NOMO-1 treated with DMSO at 0.1 percent for 48 hours (cell line): ENCODE measurements around the gene HBA2.
"Not testable (repeated sequence)": the region's sequence is repeated elsewhere in the genome, so short reads cannot be mapped to it uniquely, and the experiment has no call there.

Experiments
- DNase-seq: peaks from one replicate; lab custom pipeline; 2025; ENCODE audit not compliant: unreplicated experiment; lab: John Stamatoyannopoulos, UW

HBA2 gene

GRCh38 chr16:173928-174769 lies 1.5 kb downstream of the HBA2 start:
- DNase-seq, result not testable (repeated sequence)

DNA sequence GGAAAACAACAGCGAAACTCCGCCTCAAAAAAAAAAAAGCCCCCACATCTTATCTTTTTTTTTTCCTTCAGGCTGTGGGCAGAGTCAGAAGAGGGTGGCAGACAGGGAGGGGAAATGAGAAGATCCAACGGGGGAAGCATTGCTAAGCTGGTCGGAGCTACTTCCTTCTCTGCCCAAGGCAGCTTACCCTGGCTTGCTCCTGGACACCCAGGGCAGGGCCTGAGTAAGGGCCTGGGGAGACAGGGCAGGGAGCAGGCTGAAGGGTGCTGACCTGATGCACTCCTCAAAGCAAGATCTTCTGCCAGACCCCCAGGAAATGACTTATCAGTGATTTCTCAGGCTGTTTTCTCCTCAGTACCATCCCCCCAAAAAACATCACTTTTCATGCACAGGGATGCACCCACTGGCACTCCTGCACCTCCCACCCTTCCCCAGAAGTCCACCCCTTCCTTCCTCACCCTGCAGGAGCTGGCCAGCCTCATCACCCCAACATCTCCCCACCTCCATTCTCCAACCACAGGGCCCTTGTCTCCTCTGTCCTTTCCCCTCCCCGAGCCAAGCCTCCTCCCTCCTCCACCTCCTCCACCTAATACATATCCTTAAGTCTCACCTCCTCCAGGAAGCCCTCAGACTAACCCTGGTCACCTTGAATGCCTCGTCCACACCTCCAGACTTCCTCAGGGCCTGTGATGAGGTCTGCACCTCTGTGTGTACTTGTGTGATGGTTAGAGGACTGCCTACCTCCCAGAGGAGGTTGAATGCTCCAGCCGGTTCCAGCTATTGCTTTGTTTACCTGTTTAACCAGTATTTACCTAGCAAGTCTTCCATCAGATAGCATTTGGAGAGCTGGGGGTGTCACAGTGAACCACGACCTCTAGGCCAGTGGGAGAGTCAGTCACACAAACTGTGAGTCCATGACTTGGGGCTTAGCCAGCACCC lies 2.6 kb downstream of the HBA2 start:
- DNase-seq, result no peak

GRCh38 chr16:176006-176405 lies 3.3 kb downstream of the HBA2 start:
- not testable (repeated sequence) for DNase-seq

DNA sequence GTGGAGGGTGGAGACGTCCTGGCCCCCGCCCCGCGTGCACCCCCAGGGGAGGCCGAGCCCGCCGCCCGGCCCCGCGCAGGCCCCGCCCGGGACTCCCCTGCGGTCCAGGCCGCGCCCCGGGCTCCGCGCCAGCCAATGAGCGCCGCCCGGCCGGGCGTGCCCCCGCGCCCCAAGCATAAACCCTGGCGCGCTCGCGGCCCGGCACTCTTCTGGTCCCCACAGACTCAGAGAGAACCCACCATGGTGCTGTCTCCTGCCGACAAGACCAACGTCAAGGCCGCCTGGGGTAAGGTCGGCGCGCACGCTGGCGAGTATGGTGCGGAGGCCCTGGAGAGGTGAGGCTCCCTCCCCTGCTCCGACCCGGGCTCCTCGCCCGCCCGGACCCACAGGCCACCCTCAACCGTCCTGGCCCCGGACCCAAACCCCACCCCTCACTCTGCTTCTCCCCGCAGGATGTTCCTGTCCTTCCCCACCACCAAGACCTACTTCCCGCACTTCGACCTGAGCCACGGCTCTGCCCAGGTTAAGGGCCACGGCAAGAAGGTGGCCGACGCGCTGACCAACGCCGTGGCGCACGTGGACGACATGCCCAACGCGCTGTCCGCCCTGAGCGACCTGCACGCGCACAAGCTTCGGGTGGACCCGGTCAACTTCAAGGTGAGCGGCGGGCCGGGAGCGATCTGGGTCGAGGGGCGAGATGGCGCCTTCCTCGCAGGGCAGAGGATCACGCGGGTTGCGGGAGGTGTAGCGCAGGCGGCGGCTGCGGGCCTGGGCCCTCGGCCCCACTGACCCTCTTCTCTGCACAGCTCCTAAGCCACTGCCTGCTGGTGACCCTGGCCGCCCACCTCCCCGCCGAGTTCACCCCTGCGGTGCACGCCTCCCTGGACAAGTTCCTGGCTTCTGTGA lies 4.1 kb downstream of the HBA2 start, which contains the start of gene HBA1:
Gene HBA1, plus strand, starts transcription at position 204 of the 906 bp plus-strand sequence. Its CDS starts 37 bp downstream, at position 241.
- not testable (repeated sequence) for DNase-seq

DNA sequence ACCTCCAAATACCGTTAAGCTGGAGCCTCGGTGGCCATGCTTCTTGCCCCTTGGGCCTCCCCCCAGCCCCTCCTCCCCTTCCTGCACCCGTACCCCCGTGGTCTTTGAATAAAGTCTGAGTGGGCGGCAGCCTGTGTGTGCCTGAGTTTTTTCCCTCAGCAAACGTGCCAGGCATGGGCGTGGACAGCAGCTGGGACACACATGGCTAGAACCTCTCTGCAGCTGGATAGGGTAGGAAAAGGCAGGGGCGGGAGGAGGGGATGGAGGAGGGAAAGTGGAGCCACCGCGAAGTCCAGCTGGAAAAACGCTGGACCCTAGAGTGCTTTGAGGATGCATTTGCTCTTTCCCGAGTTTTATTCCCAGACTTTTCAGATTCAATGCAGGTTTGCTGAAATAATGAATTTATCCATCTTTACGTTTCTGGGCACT lies 4.7 kb downstream of the HBA2 start:
- DNase-seq, result peak; percentile 99

GRCh38 chr16:177981-178667 lies 5.4 kb downstream of the HBA2 start:
- DNase-seq, result no peak

- no peak for DNase-seq
Observed at GRCh38 chr16:178668-179015, 6.0 kb downstream of the HBA2 start.

DNA sequence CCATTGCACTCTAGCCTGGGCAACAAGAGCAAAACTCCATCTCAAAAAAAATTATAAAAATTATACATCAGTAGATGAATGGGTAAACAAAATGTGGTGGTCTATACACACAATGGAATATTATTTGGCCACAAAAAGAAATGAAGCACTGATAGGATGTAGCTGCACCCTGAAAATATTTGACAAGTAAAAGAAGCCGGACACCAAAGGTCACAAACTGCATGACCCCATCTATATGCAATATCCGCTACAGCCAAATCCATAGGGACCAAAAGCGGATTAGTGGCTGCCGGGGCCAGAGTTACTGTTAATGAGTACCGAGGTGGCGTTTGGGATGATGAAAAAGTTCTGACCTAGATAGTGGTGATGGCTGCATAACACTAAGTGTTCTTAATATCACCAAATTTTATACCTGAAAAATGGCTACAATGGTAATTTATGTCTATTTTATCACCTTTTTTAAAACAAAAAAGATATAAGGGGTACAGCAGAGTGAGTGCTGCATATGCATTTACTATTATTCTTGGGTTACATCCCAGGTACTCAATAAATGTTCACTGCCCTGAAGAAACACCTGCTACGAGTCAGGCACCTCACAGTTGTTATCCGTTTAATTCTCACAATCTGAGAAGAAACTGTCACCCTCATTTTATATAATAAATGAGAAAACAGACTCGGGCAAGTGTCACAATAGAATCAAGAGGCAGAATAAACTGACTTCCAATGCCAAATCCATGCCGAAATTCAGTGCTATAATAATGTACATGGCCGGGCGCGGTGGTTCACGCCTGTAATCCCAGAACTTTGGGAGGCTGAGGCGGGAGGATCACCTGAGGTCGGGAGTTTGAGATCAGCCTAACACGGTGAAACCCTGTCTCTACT lies 6.8 kb downstream of the HBA2 start:
- no peak for DNase-seq

DNA sequence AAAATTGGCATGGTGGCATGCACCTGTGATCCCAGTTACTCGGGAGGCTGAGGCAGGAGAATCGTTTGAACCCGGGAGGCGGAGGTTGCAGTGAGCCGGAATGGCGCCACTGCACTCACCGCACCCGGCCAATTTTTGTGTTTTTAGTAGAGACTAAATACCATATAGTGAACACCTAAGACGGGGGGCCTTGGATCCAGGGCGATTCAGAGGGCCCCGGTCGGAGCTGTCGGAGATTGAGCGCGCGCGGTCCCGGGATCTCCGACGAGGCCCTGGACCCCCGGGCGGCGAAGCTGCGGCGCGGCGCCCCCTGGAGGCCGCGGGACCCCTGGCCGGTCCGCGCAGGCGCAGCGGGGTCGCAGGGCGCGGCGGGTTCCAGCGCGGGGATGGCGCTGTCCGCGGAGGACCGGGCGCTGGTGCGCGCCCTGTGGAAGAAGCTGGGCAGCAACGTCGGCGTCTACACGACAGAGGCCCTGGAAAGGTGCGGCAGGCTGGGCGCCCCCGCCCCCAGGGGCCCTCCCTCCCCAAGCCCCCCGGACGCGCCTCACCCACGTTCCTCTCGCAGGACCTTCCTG lies 7.5 kb downstream of the HBA2 start, which contains the start of gene HBQ1:
Gene HBQ1, plus strand, starts transcription at position 359 of the 575 bp plus-strand sequence. Its CDS starts 28 bp downstream, at position 387.
- no peak for DNase-seq

DNA sequence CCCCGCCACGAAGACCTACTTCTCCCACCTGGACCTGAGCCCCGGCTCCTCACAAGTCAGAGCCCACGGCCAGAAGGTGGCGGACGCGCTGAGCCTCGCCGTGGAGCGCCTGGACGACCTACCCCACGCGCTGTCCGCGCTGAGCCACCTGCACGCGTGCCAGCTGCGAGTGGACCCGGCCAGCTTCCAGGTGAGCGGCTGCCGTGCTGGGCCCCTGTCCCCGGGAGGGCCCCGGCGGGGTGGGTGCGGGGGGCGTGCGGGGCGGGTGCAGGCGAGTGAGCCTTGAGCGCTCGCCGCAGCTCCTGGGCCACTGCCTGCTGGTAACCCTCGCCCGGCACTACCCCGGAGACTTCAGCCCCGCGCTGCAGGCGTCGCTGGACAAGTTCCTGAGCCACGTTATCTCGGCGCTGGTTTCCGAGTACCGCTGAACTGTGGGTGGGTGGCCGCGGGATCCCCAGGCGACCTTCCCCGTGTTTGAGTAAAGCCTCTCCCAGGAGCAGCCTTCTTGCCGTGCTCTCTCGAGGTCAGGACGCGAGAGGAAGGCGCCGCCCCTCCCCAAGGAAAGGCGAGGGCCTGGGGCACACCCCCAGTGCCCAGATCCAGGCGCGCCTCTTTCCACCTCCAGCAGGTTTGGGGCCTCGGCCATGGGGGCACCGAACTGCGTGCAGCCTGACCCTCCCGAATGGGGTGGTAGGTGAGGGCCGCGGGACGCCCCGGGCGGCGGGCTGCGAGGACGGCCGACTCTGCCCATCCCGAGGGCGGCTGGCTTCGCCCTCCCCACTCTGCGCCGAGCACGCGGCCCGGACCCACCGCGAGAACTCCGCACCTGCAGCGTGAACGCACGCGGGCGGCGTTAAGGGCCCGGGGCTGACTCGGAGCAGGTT lies 8.2 kb downstream of the HBA2 start:
- peak; percentile 71 for DNase-seq

- DNase-seq, result no peak
Observed at GRCh38 chr16:181565-182021, 8.9 kb downstream of the HBA2 start.

GRCh38 chr16:183005-183404 lies 10.3 kb downstream of the HBA2 start:
- DNase-seq, result no peak

DNA sequence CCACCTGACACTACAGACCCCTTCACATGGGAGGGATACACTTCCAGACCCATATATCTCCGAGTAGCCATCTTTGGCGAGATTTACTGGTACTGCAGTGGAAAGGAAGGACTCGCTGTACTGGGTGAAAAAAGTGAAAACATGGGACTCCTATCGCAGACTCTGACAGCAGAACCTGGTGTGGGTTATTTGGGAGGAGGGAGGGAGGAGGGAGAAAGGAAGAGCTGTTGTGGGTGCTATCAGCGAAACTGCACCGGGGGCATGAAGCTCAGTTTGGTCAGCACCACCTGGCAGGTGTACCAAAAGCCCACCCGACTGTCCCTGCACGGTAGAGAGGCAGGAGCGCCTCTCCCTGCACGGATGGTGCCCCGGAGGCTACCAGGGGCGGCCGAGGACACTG lies 12.5 kb downstream of the HBA2 start:
- DNase-seq, result no peak

- DNase-seq, result no peak
Observed at GRCh38 chr16:185691-186090, 13.0 kb downstream of the HBA2 start.

GRCh38 chr16:187330-187729 lies 14.7 kb downstream of the HBA2 start:
- DNase-seq, result no peak

GRCh38 chr16:188674-189073 lies 16.0 kb downstream of the HBA2 start:
- DNase-seq, result no peak

DNA sequence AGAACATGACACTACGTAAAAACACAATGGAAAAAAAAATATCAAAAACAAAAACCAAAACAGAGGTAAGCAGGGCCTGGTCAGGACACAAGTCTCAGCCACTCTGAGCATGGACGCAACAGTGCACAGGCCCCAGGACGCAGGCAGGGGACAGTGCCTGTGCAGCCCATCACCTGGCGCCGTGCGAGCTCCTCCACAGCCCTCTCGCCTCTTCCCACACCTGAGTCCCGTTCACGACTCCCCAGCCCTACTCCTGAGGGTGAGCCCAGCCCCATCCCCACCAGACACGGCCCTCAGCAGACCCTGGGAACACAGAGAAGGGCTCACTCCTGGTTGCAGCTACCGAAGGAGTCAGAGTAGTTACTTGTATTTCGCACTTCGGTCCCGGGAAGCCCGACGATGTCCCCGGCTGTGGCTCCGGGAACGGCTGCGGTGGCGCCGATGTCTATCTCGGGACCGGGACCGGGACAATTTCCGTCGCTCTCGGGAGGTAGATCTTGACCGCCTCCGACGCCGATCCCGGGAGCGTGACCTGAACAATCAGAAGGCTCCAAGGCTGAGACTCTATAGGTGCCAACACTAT lies 17.0 kb downstream of the HBA2 start:
- no peak for DNase-seq
